Measurements from ENCODE around the gene KLF7. TPM values are rescaled to one million over a fixed set of nuclear protein-coding genes. Genes with fewer than 3 reads are reported as not detected.

Gene KLF7
- total and polyA plus RNA-seq, 9 of the 15 experiments (the other 6 are each of a cell fraction or from before 2014, with no cell fraction given), result 0.04 to 0.54 (median 0.07) TPM

DNA sequence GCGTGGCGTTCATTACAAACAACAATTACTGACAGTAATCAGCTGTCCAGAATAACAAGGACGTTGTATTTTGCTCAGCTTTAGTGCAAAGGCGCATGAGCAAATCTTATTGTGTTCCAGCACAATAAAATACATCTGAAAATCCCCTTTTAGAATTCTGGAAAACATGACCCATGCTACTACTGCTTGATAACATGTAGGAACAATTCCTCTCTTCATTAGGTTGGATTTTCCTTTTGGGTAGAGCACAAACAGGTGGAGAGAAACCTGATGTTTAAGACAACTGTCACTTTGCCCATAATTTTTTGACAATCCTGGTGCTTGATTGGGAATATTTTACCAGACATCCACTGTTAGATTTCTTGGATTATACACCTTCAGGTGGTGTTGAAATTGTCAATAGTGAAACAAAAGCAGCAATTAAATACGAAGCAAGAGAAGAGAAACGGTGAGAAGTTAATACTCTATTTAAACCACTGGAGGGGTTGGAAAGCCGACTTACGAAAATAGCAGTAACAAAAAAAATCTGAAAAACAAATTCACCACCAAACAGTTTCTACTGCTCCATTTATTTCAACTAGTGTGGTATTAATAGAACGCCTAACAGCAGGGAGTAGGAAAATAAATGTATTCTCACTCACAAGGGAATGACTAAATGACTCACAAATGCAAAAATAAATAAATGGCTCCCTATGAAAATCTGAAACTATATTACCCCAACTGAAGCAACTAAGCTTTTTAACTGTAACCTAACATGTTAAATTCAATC is 123.8 kb downstream of the KLF7 start (continued):
- TF ChIP-seq ZNF444 (CRISPR knock-in tag; IDR thresholded peaks at IDR 0.05) (no peak), FOXA1 (IDR thresholded peaks at IDR 0.05; ENCODE audit: borderline replicate concordance) (no peak), SFPQ (IDR thresholded peaks at IDR 0.05; ENCODE audit: low read depth, low read length) (no peak), SAFB (IDR thresholded peaks at IDR 0.05; ENCODE audit: borderline replicate concordance, low read depth, low read length) (no peak)

DNA sequence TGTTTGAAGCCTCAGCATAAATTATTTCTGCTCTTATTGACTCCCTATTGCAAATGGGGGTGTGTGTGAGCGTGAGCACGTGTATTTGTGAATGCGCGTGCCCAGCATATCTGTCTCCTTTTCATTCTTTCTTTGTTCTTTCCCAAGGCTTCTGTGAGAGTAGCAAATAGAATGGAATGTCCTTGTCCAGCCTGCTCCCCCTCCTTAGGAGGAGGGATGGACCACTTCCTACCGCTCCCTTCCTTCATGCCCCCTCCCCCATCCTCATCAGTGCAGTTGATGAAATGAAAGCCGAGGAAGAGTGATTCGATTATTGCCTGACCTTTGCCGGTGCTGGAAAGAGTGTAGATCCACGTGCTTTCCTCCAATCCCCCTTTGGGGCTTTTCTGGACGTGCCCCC is 124.5 kb downstream of the KLF7 start:
- Histone ChIP-seq H3K4me3 (no peak overlapping the region), H3K4me1 (replicated peaks in 1 of 2; ENCODE audit: control insufficient read depth in 2 of 2, insufficient read depth in 2 of 2, low read length in 2 of 2) (no peaks in the 10 kb centered on the region), H3K36me3 (ENCODE audit: control insufficient read depth, insufficient read depth, low read length) (no peaks in the 10 kb centered on the region), H3K9ac (ENCODE audit: insufficient read depth in 1 of 2, low read depth in 2 of 2, low read length in 2 of 2) (no peak overlapping the region), H3K27me3 (ENCODE audit: control insufficient read depth in 2 of 2, insufficient read depth in 2 of 2, low read length in 2 of 2) (peaks cover 0 to 5% of the 10 kb centered on the region in 2 experiments; a peak in 1 of 5 replicates), H4K20me1 (replicated peaks; ENCODE audit: control insufficient read depth, insufficient read depth, low read length) (no peaks in the 10 kb centered on the region), H3K4me2 (ENCODE audit: insufficient read depth, low read length) (no peak overlapping the region), H3K79me2 (ENCODE audit: control insufficient read depth, insufficient read depth, low read length) (no peaks in the 10 kb centered on the region), H3K9me3 (replicated peaks; ENCODE audit: control insufficient read depth, insufficient read depth, low read depth, low read length) (no peaks in the 10 kb centered on the region), H2AFZ (ENCODE audit: low read depth, low read length) (no peak overlapping the region), H3K27ac (ENCODE audit: extremely low read depth, low read depth, low read length) (no peak overlapping the region), H3K9me1 (ENCODE audit: control insufficient read depth, insufficient read depth, low read length) (no peaks in the 10 kb centered on the region)
- intact Hi-C loops (cut with micrococcal nuclease), result loop anchor here (10.0 kb wide), 1 partner anchor 434 kb away; no protein-coding TSS in a partner anchor
- ChIA-PET CTCF (ENCODE audit: low intra/inter-chr PET ratio) (no interaction called here), POLR2A (no interaction called here)
- DNase-seq (ENCODE audit: extremely low read depth in 1 of 4, low spot score in 3 of 4) (no peak), ATAC-seq (no peak), FAIRE-seq (no peak)
- 0% methylated on average over 7 of the region's 10 CpGs for WGBS (ENCODE audit: insufficient coverage, low coverage, missing lambda C conversion rate)
- no TSS peak for BruUV-seq (replicated peaks)
- TF ChIP-seq NR4A1 (CRISPR knock-in tag; IDR thresholded peaks at IDR 0.05) (no peak), NR4A1 (tag; IDR thresholded peaks at IDR 0.05) (no peak), SNRNP70 (optimal IDR thresholded peaks at IDR 0.05; ENCODE audit: low read depth, low read length) (no peak)
- TF ChIP-seq, protein P1, sequence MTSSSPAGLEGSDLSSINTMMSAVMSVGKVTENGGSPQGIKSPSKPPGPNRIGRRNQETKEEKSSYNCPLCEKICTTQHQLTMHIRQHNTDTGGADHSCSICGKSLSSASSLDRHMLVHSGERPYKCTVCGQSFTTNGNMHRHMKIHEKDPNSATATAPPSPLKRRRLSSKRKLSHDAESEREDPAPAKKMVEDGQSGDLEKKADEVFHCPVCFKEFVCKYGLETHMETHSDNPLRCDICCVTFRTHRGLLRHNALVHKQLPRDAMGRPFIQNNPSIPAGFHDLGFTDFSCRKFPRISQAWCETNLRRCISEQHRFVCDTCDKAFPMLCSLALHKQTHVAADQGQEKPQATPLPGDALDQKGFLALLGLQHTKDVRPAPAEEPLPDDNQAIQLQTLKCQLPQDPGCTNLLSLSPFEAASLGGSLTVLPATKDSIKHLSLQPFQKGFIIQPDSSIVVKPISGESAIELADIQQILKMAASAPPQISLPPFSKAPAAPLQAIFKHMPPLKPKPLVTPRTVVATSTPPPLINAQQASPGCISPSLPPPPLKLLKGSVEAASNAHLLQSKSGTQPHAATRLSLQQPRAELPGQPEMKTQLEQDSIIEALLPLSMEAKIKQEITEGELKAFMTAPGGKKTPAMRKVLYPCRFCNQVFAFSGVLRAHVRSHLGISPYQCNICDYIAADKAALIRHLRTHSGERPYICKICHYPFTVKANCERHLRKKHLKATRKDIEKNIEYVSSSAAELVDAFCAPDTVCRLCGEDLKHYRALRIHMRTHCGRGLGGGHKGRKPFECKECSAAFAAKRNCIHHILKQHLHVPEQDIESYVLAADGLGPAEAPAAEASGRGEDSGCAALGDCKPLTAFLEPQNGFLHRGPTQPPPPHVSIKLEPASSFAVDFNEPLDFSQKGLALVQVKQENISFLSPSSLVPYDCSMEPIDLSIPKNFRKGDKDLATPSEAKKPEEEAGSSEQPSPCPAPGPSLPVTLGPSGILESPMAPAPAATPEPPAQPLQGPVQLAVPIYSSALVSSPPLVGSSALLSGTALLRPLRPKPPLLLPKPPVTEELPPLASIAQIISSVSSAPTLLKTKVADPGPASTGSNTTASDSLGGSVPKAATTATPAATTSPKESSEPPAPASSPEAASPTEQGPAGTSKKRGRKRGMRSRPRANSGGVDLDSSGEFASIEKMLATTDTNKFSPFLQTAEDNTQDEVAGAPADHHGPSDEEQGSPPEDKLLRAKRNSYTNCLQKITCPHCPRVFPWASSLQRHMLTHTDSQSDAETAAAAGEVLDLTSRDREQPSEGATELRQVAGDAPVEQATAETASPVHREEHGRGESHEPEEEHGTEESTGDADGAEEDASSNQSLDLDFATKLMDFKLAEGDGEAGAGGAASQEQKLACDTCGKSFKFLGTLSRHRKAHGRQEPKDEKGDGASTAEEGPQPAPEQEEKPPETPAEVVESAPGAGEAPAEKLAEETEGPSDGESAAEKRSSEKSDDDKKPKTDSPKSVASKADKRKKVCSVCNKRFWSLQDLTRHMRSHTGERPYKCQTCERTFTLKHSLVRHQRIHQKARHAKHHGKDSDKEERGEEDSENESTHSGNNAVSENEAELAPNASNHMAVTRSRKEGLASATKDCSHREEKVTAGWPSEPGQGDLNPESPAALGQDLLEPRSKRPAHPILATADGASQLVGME (CRISPR knock-in tag; IDR thresholded peaks at IDR 0.05), result no peak
- TF ChIP-seq, protein P2, sequence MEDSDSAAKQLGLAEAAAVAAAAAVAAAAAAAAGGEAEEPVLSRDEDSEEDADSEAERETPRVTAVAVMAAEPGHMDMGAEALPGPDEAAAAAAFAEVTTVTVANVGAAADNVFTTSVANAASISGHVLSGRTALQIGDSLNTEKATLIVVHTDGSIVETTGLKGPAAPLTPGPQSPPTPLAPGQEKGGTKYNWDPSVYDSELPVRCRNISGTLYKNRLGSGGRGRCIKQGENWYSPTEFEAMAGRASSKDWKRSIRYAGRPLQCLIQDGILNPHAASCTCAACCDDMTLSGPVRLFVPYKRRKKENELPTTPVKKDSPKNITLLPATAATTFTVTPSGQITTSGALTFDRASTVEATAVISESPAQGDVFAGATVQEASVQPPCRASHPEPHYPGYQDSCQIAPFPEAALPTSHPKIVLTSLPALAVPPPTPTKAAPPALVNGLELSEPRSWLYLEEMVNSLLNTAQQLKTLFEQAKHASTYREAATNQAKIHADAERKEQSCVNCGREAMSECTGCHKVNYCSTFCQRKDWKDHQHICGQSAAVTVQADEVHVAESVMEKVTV (CRISPR knock-in tag; IDR thresholded peaks at IDR 0.05), result no peak
- in situ Hi-C loops (cut with MboI), result no loop called here
